GM21526 (cell line): ENCODE results near the gene PPP1R37.

Source experiments
- ATAC-seq: cut with Tn5 transposase; IDR thresholded peaks from one replicate; pipeline ENCODE4 v1.9.1; 2021; ENCODE audit warnings: moderate library complexity; ENCODE audit not compliant: unreplicated experiment, low FRiP score

PPP1R37 gene

DNA sequence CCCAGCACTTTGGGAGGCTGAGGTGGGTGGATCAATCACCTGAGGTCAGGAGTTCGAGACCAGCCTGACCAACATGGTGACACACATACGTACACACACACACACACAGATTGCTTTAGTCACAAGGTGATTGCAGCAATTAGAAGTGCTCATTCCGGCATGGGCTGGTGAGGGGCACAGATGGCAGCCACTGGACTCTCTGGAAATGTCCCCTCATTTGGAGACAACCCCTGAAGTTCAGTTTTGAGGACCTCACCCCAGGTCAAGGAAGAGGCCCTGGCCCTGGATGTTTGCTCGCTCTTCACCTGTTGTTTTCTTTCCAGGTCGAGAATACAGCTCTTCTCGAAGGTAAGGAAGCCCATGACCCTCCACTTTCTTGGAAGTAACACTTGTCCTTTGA is 22.8 kb upstream of the PPP1R37 start:
- no peak for ATAC-seq

DNA sequence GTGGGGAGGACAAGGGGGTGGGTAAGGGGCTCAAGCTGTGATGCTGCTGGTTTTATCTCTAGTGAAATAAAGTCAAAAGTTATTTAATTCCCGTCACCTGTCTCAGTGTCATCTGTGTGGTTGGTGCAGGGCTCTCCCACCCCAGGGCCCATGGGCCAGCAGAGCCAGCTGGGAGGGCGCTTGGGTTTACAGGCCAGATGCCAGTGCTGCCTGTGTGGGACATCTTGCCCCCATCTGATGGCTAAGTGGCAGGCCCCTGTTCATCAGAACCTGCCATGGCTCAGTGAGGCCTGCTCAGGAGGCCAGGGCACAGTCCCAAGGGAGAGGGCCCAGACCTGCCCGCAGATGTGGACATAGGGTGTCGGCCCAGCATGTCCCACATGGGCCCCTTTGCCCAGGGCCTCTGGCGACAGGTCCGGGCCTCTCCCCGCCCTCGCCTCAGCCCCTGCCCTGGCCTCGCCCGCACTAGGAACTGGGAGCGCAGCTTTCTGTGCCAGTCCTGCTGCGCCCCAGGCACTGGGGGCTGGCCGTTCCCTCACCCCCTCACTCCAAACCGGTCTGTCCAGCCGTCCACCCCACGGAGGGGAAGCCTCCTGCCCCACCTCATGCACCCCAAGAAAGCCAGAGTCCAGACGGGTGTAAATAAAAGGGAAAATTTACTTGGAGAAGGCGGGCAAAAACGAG is 22.0 kb upstream of the PPP1R37 start:
- ATAC-seq, result no peak

DNA sequence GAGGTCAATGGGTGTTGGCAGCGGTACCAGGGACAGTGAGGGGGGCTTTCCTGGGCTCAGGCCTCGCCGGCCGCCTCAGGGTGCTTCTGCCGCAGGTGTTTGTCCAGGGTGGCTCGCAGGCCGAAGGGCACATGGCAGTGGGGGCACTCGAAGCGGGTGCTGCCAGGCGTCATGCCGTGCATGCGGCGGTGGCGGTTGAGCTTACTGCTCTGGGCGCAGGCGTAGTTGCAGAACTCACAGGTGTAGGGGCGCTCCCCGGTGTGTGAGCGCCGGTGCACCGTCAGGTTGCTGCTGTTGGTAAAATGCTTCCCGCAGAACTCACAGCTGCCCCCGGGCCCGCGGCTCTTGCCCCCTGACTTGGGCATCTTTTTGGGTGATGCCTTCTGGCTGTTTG is 21.4 kb upstream of the PPP1R37 start:
- ATAC-seq, result no peak

DNA sequence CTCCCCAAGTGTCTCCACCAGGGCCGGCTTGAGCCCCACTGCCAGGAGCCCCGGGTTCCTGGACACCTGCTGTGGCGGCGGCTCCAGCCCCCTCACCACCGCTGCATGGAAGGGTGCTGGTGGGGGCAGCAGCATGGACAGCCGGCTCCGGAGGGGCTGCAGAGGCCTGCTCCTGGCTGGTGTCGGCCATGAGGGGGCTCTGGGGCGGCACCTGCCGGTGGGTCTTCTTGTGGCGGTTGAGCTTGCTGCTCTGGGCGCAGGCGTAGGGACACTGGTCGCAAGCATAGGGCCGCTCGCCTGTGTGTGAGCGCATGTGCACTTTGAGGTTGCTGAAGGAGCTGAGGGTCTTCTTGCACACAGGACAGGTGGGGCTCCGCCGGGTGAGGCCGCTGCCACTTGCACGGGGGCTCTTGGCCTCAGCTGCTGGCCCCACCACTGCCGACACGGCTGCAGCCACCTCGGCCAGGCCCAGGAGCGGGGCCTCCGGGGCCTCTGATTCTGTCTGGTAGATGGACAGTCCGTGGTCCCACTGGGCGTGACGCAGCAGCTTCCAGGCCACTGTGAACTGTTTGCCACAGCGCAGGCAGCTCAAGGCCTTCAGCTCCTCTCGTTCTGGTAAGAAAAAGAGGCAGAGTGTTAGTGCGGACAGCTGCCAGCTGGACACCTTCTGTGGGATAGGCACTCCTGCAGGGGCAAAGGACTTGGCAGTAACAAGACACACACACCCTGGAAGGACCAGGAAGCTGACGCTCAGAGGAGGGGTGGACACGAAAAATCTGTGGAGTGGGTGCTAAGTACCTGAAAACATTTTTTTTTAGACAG is 20.8 kb upstream of the PPP1R37 start:
- no peak for ATAC-seq

DNA sequence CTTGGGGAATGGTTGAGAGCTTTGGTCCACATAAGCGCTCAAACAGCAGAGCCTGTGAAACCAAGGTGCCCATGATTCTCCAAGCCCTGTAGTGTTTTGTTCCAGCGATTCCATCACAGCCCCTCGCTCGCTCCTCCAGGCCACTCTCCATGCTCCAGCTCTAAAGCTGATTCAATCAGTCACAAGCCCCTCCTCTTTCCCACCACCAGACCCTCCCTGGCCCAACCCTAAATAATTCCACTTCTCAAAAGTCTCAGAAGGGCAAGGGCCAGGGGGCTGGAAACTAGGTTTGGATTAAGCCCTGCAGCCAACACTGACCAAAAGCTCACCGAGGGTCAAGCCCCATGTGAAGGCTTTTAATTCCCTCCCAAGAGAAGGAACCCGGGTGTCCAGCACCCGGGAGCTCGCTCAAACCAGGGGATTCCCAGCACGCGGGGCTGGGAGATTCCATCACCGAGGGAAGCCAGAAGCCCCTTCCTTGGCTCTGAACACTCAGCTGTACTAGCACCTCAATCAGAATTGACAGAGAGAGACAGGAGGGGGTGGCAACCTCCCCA is 18.2 kb upstream of the PPP1R37 start:
- ATAC-seq, result no peak

DNA sequence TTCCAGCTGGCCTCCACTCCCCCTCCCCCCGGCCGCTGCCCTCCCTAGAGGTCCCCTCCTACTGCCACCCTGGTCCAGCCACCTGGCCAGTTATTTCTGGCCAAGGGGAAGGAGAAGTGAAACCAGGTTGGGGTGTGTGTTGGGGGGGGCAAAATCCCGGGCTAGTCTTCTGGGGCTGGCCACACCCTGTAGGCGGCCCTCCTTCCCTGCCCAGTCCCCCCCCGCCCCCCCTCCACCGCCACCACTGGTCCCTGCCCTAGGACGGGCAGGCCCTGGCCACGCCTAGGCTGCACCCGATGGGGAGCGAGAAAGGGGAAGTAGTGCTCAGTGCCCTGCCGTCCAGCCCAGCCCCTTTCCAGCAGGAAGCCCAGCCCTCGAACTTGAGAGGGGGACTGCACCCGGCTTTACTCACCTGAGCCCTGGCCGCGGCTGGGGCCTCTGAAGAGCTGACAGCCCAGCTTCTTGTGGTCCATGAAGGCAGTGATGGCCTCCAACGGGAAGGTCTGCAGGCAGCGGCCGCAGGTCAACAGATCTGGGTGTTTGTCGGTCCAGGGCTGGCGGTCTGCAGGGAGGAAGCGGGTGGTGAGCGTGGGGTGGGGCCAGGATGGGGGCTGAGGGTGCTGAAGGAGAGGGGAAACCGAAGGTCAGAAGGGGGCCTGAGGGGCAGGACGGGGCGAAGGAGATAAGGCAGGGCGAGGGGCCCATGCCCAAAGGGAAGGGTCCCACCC is 17.5 kb upstream of the PPP1R37 start:
- peak; percentile 42 for ATAC-seq

DNA sequence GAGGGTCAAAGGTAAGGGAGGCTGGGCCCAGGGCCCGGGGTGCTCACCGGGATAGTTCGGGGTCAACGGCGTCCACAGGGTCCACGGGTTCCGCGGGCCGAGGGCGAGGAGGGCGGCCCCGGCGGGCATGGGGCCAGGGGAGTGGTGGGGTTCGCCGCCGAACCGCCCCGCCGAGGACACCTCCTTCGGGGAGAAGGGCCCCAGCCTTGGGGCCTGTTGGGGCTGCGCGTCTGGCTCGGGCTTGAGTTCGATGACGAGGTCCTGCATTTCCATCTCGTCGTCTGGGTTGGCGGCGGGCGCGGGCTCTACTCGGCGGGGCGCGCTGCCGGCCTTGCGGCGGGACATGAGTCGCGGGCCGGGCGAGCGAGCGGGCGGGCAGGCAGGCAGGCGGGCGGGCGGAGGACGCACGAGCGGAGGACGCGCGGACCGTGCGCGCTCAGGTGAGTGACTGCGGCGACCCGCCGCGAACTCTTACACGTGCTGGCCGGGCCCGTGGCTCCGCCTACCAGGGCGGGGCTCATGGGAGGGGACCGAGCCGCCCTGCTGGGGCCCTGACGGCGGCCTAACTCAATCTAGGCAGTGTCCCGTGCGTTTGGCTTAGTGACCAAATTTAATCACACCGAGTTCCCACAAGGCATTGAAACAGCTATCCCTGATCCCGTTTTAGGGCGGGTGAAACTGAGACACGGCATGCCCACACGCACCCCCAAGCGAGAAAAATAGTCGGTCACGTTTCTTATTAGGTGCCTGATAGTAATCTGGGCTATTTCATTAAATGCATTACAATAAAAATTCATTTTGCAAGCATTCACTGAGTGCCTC is 16.7 kb upstream of the PPP1R37 start, which contains the start of gene ZNF296:
TSS of gene ZNF296 (minus strand) at position 450 of the 822 bp plus-strand sequence. CDS start at position 345, 105 bp downstream.
- peak; percentile 44 for ATAC-seq

DNA sequence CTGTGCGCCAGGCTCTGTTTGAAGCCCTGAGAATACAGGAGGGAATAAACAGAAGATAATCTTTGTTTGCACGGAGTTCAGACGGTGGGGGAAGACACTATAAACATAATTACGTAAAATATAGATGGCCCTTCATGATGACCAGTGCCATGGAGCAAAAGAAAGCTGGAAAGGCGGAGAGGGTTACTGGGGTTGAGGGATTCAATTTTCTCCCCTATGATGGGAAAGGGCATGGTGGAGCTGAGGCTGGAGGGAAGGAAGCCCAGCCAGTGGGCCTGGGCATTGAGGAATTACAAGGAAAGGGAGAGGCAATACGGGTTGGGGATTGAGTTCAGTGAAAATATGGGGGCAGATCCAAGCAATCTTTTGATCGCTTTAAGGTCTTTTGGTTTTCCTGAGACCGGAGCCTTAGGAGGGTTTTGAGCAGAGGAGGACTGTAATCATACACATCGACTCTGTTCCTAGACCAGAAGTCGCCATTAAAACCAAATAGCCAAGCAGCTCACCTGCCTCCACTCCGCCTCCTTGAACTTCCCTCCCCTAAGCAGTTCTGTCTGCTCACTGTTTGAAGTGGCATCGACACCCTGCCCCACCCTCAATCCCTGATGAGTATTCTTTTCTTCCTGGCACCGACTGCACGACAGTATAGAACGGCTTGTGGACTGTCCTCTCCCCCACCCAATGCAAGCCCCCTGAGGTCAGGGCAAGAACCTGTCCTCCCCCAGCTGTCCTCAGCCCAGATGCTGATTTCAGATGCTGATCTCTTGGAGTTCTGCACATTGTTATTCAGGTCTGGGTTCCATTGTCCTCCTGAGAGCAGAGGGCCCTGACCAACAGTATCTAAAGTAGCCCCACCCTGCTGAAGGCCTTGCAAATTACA is 15.9 kb upstream of the PPP1R37 start:
- ATAC-seq, result no peak

DNA sequence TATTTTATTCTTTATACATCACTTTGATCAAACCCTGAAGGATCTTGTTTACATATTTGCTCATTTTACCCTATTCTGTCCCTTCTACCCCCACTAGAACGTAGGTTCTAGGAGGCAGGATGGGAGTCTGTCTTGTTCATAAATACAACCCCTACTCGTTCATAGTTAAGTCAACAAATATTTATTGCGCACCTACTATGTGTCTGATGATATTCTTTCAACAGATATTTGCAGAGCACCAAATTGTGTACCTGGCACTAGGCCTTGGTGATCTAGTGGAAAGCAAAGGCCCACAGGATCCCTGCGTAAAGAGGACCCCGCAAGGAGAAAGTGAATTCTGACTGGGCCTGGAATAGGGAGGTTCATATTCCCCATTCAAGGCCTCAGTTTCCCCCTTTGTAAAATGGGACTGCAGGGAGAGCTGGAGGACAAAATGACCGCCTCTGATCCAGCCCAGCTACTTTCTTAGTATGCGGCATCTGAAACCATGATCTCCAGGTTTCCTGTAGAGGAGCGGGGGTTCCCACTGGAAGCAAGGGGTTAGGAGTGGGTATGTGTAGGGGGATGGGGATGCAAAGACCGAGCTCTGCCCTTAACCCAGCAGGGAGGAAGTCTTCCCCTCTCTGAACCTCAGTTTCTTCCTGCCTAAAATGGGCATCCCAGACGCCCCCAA is 14.5 kb upstream of the PPP1R37 start:
- ATAC-seq, result no peak

DNA sequence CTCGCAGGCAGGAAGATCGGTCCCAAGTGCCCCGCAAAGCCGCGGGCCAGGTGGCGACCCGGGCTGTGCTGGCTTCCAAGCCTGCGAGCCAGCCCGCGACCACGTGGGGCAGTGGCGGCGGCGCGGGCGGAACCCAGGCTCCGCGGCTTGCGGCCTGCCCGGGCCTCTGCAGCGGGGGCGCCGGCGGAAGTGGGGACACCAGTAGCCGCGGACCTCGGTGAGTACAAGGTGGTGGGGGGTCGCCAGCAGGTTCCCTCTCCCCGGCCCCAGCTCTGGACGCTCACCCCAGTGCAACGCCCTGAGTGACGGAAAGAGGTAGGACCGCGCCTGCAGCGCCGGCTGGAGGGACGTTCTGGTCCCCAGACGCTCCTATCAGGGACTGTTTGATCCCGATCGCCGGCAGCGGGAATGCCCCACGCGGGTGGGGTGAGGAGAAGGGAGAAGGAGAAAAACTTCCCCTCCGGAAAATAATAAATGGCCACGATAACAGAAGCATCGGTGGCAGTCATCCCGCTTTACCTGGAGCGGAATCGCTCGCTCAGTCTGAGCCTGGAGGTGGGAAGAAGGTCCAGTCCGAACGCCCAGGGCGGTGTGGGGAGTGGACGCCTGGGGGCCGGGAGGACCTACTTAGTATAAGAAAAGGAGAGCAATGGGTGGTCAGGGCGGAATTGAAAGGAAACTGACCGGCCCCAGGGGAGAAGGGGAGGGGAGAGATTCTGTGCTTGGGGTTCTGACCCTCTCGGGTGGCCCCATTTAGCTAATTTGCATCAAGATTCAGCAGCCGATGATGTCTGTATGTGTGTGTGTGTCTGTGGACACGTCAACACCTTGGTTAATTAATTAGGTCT is 13.7 kb upstream of the PPP1R37 start, which contains the start of gene GEMIN7:
TSS of gene GEMIN7 (plus strand) at position 198 of the 848 bp plus-strand sequence. CDS start 10,855 bp downstream, outside the sequence.
- no peak for ATAC-seq

DNA sequence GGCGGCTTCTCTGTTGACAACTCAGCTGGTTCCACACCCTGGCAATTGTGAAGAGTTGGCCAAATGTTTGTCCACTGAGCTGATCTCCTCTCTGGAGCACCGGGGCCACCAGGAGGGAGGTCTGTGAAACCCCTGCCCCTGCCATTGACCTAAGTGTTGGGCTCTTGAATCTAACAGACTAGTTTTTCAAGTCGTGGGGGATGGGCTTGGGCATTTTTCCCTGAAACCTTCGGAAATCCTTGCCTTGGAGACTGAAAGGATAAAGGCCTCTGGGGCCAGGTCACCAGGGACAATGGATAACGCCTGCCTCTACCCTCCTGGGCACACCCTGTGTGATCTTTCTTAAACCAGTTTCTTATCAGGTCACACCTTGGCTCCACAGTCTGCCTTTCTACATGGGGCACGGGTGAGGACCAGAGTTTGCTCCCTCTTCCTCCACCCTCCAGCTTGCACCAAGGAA is 13.0 kb upstream of the PPP1R37 start:
- ATAC-seq, result no peak

DNA sequence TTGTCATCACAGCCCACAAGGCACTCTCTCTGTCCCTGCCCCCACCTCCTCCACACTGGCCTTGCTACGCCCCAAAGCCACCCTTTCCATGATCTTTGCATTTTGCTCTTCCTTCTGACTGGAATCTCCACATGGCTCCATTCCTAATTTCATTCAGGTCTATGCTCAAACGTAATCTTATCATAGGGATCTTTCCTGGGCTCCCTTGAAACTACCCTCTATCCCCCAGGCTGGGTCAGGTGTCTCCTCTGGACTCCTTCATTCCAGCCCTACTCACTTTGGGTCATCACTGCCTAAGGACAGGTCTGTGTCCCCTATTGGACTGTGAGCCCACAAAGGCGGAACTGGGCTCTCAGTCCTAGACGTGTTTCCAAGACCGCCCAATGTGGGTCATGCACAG is 10.8 kb upstream of the PPP1R37 start:
- no peak for ATAC-seq

DNA sequence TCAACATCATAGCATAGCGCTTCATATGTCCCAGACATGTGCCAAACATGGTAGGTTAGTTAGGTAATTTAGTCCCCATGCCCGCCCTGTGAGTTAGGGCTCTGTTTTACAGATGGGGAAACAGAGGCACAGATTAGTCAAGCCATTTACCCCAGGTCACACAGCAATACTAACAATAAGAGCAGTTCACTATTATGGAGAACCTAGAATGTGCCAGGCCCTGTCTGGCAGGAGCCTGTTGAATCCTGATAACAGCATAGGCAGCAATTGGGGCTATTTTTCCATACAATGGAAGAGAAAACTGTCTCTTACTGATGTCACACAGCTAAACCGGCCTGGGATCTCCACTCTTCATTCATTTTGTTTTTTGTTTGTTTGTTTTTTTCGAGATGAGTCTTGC is 6.5 kb upstream of the PPP1R37 start:
- ATAC-seq, result no peak

DNA sequence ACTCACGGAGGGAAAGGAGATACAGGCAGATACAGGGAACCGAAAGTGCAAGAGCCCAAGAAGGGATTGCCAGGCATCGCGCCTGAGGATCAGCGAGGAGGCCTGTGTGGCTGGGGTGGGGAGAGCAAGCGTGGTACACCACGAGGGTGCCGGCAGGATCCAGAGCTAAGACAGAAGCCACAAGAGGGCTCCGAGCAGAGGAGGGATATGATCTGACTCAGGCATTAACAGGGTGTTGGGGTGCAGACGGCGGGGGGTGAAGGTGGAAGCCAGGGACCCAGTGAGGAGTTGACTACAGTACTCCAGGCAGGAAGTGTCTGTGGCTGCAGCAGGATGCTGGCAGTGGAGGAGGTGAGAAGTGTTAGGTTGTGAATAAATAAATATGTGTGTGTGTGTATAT is 5.4 kb upstream of the PPP1R37 start:
- no peak for ATAC-seq

DNA sequence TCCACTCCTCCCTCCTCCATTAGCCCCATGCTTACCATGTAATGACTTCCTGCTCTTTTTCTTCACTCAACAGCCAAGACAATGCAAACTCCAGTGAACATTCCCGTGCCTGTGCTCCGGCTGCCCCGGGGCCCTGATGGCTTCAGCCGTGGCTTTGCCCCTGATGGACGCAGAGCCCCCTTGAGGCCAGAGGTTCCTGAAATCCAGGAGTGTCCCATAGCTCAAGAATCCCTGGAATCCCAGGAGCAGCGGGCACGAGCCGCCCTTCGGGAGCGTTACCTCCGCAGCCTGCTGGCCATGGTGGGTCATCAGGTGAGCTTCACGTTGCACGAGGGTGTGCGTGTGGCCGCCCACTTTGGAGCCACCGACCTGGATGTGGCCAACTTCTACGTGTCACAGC is 2.9 kb upstream of the PPP1R37 start:
- no peak for ATAC-seq

DNA sequence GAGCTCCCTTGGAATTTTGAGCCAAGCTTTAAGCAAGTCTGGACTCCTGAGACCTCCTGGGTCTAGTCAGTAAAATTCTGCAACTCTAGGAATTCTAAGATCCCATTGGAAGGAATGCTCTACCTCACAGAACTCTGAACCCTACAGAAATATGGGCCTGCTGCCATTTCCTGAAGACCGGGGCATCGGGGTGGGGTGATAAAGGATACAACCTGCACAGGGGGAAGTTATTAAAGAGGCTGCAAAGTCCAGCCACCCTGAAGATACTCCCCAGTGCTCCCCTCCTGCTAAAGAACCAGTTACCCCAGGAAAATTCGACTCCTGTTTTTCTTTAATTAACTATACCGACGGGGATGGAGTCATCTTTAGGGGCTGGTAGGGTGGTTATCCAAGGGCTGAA is 2.4 kb upstream of the PPP1R37 start:
- no peak for ATAC-seq
